GM23338 (cell line): ENCODE measurements around the gene SCRG1.

Source experiments
- EZH2 ChIP-seq: fragments of 200-600 bp; sonication (generic); IDR thresholded peaks from one replicate; pipeline ENCODE4 v1.8.0; 2017; ENCODE audit warnings: antibody characterized with exemption, mild to moderate bottlenecking, low read depth; ENCODE audit not compliant: unreplicated experiment
- POLR2AphosphoS5 ChIP-seq: IDR thresholded peaks from 2 replicates; pipeline ENCODE4 v1.6.1; 2016; ENCODE audit warnings: antibody characterized with exemption, low read depth

GRCh38 chr4:173397604-173398003 lies 1.3 kb downstream of the SCRG1 start:
- TF ChIP-seq POLR2AphosphoS5 (no peak), EZH2 (no peak)
